Stimulated activated CD8-positive, alpha-beta memory T cell treated with anti-CD3 and anti-CD28 coated beads, Interleukin-12 subunit alpha, Interleukin-12 subunit beta, amount 100 ng/mL, for 1 hour (primary cell): Measurements from ENCODE around the gene IWS1.

Experiments used
- DNase-seq: peaks from one replicate; pipeline ENCODE4 v3.0.0-alpha.2; 2020; ENCODE audit warnings: low read depth

Gene IWS1

DNA sequence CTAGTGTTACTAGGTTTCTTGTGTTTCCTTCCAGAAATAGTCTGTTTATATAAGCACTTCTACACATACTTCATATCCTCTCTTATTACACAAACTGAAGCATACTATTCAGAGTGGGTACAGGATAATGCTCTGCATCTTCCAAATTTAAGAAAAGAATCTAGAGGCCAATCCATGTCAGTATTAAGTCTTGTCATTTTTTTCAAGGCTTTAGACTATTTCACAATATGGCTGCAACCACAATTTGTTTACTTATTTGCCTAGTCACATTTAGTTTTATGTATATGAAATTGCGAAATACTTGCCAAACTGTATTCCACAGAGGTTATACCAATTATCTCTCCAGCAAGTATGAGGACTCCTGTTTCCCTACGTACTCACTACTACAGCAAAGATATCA is 27.9 kb downstream of the IWS1 start:
- DNase-seq = no peak

DNA sequence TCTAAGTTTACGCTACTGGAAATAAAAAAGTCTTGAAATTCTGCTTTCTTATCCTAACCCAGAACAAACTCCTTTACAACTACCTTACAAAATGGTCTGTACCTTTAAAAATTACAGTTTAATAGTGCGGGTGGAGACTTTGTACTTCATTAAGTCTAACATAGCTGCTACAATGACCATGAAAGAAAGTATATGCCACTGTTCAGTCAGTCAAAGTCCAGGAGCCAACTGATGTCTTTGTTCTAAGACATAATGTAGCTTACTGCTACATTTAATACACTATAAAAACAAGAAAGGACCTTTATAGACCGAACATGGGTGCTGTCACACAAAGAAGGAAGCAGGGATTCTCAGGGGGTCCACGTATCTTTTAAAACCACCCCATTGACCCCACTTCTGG is 36.0 kb downstream of the IWS1 start:
- DNase-seq = no peak

DNA sequence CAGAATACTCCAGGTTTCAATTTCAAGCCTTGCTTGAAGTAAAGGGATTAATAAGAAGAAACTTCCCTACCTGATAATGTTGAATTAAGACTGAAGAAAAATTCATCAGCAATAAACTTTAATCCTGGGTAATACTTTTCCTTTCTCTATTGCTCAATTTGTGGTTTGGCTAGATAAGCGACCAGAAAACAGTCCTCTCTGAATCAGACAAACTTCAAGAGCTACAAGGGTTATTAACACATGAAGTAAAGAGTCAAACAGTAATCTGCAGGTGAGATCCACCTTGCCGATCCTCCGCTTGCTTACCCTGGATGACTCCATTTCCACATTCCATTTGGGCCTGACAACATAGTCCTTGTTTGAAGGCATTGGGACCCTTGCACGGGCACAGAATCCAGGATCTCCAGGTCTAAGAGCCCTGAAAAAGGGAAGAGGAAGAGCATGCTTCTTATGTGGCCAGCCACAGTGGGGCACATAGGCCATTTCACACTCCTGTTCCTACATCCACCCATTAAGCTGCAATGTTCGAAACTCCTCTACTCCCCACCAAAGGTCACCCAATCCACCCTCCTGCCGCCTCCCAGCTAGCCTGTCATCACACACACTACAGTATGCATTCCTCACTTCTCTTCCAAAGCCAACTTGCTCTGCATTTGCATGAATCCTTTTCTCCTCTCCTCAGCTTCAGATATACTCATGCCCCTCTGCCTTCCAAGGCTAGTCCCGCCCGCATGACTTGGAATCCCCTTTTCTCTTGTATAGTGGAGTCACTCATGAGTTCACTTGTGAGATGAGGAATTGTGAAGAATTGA is 39.8 kb downstream of the IWS1 start:
- no peak for DNase-seq

DNA sequence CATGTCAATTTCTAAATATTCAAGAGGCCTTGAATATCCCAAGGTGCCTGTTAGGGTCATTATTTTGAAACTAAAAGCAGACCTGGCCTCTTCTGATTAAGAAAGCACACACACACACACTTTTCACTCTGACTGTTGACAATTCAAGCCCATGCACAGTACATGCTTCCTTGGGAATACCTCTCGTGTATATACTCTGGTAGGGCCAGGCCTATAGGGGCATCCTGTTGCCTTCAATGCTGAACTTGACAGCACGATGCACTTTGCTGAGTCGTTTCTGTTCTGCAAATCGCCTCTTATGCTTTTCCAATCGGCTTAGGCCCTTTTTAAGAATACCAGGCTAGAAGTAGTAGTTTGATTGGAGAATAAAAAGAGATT is 40.6 kb downstream of the IWS1 start:
- no peak for DNase-seq

DNA sequence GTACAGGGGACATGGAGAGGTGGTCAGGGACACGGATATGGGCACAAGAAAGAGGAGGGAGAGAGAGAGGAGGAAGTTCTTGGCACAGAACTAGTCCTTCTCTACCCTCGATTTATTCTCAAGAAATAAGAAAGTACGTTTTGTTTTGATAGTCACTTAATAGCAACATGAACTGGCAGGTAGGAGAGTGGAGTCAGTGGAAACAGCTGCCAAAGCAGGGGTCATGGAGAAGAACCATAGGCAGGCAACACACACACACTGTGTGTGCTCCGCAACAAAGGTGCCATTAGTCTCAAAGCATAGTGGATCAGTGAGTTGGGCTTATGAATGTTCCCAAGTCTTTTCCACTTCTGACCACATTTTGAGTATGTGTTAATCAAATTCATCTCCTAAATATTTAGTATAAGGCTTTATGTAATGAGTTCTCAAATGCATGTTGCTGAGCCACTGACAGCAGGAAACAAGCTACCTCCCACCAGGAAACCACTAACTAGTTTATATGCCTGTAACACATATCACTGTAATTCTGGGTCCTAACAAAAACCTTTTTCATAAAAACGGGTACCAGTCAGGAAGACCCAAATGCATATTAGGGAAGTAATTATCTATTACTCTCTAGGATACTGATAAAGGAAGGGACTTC is 41.1 kb downstream of the IWS1 start:
- no peak for DNase-seq

DNA sequence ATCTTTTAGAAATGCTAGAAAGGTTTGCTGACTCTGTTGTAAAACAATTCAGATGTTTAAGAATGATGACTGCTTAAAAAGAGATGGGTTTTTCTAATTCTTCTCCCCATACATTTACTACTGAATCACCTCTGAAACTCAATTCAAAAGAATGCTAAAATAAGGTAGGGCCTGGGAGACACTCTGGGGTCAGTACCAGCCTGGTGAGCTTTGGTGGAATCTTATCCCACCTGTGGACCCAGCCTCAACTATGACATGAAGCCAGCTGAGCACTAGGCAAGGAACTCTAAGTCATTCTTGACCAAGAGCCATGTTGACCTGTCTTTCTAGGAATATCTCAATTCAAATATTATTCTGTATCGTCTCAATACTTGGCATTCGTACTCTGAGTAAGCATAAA is 44.3 kb downstream of the IWS1 start:
- no peak for DNase-seq

DNA sequence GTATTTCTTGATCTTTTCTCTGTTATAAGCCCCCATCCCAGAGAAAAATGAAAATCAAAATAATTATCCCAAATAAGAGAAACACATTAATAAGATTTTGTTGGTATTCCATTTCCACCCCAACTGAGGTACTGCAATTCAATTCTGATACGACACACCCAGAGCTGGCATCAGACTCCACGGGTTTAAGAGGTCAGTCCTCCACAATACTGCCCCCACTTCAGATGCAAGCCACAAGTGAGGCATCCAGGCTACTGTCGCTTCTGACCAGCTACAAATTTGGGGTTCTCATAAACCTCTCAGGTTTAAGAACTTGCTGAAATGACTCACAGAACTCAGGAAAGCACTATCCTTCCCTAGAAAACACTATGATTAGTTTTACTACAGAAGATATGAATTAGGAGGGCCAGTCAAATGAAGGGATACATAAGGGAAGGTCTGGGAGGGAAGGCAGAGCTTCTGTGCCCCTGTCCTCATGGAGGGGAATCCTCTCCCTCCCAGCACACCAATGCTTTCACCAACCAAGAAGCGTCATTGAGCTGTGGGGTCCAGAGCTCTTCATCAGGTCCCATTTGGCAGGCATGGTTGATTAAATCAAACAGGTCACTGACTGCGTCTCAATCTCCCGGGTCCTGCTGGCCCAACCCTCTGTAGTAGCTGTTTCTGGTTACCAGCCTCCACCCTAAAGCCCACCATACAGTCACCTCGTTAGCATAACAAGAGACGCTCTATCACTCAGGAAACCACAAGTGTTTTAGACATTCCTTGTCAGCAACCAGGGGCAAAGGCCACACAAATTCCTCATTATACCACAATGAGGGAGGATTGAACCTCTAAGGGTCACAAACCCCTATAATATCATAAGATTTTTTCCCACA is 46.2 kb downstream of the IWS1 start:
- DNase-seq = no peak

DNA sequence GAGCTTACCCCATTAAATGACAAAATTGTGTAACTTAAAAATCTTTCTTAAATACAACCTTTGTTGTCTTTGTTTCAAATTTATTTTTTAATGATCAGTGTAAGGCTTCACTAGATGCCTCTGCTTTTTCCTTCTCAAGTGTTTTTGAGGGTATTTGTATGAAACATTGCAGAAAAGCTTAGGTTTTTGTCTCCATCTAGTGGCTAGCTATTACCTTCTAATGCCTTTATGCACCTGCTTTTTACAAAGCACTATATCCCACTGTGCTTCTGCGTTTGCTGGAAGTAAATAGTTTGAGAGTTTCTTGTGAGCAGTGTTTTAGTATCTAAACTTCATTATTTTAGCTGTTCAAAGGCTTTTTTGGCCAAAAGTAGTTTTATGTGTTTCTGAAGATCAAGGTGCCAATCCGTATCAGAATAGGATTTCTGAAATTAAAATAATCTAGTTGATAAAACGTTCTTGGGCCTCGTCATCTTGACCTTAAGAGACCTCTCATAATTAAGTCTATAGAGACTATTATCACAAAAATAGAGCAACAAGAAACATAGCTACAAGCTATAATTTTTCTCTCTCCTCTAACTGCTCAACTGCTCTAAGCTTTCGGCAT is 47.0 kb downstream of the IWS1 start:
- no peak for DNase-seq

DNA sequence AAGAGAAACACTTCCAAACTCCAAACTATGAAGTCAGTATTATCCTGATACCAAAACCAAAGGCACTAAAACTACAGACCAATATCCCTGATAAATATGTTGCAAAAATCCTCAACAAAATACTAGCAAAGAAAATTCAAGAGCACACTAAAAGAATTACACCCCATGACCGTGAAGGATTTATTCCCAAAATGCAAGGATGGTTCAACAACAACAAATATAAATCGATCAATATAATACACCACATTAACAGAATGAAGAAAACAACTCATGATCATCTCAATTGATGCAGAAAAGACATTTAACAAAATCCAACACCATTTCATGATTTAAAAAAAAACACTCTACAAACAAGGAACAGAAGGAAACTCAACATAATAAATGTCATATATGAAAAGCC is 50.5 kb downstream of the IWS1 start:
- no peak for DNase-seq

DNA sequence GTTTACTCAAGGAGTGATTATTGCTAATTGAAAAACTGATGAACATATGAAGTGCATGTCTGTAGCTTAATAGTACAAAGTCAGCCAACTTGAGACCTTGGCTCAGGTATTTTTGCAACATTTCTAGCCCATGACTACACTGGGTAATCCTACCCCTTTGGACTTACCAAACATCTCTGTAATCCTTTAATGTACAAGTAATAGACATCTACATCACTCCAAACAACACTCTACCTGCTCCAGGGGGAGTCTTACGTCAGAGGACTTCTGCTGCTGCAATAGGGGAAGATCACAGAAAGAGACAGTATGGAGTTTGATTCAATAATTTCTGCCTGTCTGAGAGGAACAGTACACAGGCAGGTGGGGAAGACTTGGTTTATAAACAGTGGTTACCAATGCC is 54.0 kb downstream of the IWS1 start:
- no peak for DNase-seq

DNA sequence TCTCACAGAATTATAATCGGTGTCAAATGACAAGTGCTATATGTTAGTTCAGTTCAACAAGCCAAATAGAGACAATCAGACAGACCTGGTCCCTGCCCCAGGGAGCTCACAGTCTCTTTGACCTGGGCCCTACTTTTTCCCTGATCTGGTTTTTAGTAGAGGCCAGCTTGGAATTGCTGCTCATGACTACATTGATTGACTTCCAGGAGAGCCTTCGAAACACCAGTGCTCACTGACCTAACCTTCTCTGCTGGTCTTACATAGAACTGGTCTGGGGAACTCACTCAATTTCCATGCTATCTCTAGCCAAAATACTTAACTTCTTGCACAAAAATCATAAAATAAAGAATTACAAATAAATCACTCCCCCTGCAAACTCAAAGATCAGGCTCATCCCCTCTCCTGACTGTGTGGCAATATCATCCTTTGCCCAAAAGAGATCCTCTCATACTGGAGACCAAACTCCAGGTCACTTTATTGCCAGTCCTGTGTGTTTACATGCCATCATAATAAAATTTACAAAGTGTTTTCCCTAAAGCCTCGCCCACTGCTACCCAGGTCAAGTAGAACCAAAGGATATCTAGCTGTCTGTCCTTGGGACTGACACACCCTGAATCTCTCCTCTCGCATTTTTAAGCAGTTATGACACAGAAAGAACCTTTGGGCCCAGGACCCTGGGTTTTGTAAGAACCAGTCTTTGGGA is 54.9 kb downstream of the IWS1 start:
- no peak for DNase-seq

DNA sequence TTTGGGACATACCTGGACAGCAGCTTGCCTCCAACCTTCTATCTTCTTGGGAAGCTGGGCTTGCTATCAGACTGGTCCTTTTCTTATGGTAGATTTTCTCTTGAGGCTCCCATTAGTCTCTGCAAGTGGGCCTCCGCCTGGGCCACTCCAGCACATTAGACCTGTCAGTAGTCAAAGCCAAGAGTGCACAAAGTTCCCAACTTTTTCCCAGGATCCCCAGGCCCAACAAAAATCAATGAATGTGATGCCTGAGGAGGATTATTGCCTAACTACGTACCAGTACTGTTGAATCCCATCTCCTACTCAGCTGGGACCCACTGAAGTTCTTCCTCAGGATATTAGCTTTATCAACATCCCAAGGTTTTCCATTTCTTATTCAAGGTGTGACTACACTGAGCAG is 56.3 kb downstream of the IWS1 start:
- DNase-seq = no peak

DNA sequence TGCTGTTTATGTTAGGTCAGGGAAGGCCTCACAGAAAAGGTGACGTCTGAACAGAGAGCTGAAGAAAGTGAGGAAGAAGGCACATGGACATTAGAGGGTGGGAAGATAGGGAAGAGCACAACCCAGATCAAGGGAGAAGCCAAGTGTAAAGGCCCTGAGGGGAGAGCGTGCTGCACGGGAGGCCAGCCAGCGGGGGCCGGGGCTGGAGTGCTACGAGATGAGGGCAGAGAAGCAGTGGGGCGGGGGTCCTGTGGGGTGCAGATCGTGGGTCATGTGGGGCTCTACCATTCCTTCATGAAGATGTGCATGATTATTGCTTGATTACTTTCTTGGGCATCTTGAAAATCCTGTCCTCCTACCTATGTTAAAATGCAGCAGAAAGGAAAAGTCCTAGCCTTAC is 57.2 kb downstream of the IWS1 start:
- DNase-seq = no peak

DNA sequence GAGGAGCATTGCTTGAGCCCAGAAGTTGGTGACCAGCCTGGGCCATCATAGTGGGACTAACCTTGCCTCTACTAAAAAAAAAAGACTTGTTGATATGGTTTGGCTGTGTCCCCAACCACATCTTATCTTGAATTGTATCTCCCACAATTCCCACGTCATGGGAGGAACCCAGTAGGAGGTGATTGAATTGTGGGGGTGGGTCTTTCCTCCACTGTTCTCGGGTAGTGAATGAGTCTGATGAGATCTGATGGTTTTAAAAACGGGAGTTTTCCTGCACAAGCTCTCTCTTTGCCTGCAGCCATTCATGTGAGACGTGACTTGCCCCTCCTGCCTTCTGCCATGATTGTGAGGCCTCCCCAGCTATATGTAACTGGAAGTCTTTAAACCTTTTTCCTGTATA is 61.0 kb downstream of the IWS1 start:
- DNase-seq = no peak

DNA sequence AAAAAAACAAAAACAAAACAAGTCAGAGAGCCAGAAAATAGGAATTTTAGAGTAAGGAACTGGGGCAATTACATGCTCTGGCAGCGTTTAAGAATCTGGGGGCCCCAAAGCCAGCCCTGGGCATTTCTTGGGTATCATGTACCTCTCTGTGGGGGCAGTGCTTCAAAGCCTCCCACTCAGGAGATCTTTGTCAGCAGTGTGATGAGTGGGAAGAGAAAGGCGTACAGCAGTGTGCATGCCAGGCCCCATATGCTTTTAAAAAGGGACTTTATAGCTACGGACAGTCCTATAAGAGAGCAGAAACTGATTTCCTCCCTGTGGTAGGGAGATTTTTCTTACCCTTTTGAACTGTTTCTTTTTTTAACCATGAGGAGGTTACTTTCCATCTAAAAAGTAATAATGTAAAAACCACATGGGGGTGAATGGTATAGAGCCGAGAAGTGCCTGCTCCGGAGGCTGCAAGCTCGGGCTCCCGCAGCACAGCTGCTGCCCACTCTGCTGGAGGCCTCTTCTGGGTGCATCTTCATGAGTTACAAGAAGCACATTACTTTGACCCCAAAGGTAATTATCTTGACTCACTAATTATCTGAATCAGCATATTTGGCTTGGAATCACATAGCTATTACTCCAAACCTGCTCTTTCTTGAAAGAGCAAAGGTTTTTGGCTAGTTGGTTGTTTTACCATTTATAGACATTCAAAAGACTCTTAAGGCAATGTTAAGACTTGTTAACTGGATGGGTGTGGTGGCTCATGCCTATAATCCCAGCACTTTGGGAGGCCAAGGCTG is 61.6 kb downstream of the IWS1 start:
- no peak for DNase-seq

DNA sequence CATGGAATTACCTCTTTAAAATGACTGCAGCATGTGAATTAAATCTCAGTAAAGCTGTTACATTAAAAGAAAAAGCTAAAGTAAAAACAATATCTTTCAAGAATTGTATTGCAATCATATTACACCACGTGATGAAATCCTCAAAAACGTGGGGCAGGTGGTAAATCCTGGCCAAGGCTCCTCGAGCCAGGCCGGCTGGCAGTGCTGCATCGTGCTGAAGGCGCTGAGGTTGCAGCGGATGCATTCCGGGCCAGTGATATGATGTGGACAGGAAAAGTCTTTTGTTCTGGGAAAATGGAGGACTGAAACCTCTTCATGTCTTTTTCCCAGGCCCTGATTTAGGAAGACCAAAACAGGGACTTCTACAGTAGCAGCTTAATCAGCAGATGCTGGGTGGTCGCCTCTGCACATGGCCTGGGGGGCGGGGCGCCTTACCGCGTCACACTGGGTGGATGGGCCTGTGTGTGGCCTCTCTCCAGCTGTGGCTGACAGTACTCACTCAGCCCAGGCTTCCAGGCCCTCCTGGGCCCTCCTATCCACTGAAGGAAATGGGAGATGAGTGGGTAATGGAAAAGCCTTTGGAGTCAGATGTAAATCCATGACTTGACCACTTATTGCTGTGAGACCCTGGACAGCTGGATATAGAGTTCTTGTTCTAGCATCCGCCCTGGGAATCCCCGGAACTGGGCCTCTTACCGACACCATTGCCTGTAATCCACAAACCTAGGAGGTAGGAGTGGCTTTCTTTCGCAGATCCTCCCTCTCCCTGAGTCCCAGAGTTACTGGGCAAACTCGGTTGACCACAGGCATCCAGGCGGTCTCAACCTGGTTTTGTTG is 62.9 kb downstream of the IWS1 start:
- no peak for DNase-seq

DNA sequence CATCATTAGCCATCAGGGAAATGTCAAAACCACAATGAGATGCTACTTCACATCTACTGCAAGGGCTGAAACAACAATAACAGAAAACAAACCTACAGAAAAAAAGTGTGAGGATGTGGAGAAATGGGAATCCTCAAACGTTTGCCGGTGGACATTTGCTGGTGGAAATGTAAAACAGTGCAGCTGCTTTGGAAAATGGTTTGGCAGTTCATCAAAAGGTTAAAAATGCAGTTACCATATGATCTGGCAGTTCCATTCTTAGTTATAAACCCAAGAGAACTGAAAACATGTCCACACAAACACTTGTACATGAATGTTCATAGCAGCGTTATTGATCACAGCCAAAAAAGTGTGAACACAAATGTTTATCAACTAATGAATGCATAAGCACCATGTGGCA is 63.8 kb downstream of the IWS1 start:
- DNase-seq = no peak

DNA sequence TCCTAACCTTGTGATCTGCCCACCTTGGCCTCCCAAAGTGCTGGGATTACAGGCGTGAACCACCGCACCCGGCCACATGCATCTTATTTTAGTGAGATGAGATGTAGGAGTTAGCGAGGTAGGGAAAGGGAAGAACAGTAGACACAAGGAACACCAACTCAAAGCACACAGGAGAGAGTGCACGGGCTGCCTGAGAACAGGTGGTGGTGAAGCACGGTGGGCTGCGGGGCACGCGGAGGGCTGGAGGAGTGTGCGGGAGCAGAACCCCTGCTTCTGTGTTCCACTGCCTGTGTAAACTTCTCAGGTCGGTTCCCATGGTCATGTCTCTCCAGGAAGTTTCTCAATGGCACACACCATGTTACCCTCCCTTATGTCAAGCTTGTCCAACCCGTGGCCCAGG is 69.3 kb downstream of the IWS1 start:
- no peak for DNase-seq

DNA sequence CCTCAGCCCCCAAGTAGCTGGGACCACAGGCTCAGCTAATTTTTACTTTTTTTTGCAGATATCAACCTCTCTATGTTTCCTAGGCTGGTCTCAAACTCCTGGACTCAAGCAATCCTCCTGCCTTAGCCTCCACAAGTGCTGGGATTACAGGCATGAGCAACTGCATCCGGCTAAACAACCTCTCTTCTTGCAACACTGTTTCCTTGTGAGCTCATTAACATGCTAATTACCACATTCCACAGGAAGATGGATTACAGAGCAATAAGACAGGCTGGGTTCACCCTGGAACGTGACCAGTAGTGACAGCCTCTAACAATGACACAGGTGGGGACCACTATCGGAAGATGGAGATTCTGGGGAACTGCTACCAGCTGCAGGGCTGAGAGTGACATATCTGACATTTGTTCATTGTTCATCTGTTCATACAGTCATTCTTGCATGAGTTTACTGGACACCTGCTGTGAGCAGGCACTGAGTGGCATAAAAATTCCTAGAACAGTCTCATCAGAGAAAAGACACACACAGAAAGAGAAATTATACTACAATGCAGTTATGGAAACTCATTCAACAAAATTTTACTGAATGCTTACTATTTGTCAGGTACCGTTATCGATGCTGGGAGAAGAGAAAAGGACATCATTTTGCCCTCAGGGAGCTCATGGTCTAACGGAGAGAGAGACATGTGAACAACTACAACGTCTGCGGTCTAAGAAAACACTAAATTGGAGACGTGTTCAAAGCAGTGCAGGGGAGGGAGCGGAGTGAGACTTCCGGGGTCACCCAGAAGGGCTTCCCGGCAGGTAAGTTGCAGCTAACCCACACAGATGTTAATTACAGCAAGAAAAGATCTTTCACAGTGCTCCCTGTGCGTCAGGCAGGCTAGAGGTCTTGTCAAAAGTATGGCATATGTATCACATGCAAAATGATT is 70.5 kb downstream of the IWS1 start:
- DNase-seq = no peak
